ENCODE results near the gene C20orf144.

Gene C20orf144

DNA sequence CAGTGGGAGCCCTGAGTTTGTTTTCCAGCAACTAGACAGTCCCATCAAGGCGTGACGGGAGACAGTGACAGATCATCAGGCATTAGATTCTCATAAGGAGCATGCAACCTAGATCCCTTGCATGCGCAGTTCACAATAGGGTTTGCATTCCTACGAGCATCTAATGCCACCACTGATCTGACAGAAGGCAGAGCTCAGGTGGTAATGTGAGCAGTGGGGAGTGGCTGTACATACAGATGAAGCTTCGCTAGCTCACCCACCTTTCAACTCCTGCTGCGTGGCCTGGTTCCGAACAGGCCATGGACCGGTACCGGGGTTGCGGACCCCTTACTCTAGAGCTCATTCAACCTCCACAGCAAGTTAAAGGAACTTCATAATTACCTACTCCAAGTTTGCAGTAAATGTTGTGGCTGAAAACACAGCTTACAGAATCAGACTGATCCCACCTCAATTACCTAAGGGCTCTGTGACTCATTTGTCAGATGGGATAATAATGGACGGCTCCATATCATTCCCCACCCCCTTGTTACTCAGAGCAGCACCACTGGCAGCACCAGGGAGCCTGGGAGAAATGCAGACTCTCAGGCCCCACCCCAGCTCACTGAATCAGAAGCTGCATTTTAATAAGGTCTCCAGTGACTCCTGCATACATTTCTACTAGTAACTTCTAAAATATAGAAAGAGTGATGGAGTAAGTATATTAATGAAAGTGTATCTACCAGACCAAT lies 42.2 kb downstream of the C20orf144 start:
- Histone ChIP-seq H3K79me1 (ENCODE audit: low read length) (no peaks in the 10 kb centered on the region), H3K23ac (ENCODE audit: low read length) (no peak overlapping the region), H3K4me1 (ENCODE audit: control insufficient read depth, low read depth, low read length) (no peaks in the 10 kb centered on the region), H3K9ac (ENCODE audit: low read length) (no peak overlapping the region), H2BK5ac (ENCODE audit: low read length) (no peak overlapping the region), H4K8ac (ENCODE audit: low read depth, low read length) (no peak overlapping the region), H3K27me3 (ENCODE audit: insufficient read depth, low read length, poor library complexity) (no peaks in the 10 kb centered on the region), H3K56ac (ENCODE audit: low read length) (no peak overlapping the region), H3K4me2 (ENCODE audit: low read length) (no peak overlapping the region), H3K79me2 (ENCODE audit: control insufficient read depth, insufficient read depth, low read length) (no peaks in the 10 kb centered on the region), H3K27ac (ENCODE audit: low read depth, low read length) (no peak overlapping the region), H3K36me3 (ENCODE audit: control insufficient read depth, insufficient read depth, low read length) (no peaks in the 10 kb centered on the region), H3K4ac (ENCODE audit: low read depth, low read length) (no peak overlapping the region), H4K5ac (ENCODE audit: low read length) (no peak overlapping the region), H3K18ac (ENCODE audit: low read length) (no peak overlapping the region), H3K4me3 (ENCODE audit: low read length) (no peak overlapping the region), H2BK120ac (ENCODE audit: low read depth, low read length) (no peak overlapping the region), H2BK15ac (replicated peaks; ENCODE audit: low read depth) (no peak overlapping the region), H2AK5ac (ENCODE audit: low read length) (no peak overlapping the region)
- DNase-seq = no peak
- no CpG with 5 or more reads among the region's 11 CpGs for WGBS (ENCODE audit: extremely low coverage, insufficient coverage, low lambda C conversion rate)

DNA sequence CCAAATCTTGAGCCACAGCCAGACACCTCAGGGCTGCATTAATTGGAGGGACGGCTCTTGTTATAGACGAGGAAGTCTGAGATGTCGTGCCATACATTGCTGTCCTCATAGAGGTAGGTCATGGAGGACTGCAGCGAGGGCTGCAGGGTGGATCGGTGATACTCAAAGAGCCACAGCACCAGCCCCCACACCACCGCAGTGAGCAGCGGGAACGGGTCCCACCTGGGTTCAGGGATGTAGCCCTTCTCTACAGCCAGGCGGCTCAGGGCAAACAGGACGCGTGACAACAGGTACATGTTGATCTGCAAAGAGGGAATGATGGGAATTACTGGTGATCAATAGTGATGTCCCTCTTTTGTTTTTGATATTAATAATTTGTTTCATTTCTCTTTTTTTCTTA lies 45.5 kb downstream of the C20orf144 start:
- DNase-seq = no peak
- H3K79me1 ChIP-seq (ENCODE audit: low read length) = no peaks in the 10 kb centered on the region
- no peak overlapping the region for H3K56ac ChIP-seq (ENCODE audit: low read length)
- no peak overlapping the region for H4K5ac ChIP-seq (ENCODE audit: low read length)
- H2AK5ac ChIP-seq (ENCODE audit: low read length) = no peak overlapping the region
- H3K4me2 ChIP-seq (ENCODE audit: low read length) = no peak overlapping the region
- no peaks in the 10 kb centered on the region for H3K79me2 ChIP-seq (ENCODE audit: control insufficient read depth, insufficient read depth, low read length)
- H4K8ac ChIP-seq (ENCODE audit: low read depth, low read length) = no peak overlapping the region
- H3K18ac ChIP-seq (ENCODE audit: low read length) = no peak overlapping the region
- H3K9ac ChIP-seq (ENCODE audit: low read length) = no peak overlapping the region
- H3K23ac ChIP-seq (ENCODE audit: low read length) = no peak overlapping the region
- no CpG with 5 or more reads among the region's 11 CpGs for WGBS (ENCODE audit: extremely low coverage, insufficient coverage, low lambda C conversion rate)
- no peak overlapping the region for H3K27ac ChIP-seq (ENCODE audit: low read depth, low read length)
- H2BK120ac ChIP-seq (ENCODE audit: low read depth, low read length) = no peak overlapping the region
- no peaks in the 10 kb centered on the region for H3K27me3 ChIP-seq (ENCODE audit: insufficient read depth, low read length, poor library complexity)
- no peaks in the 10 kb centered on the region for H3K4me1 ChIP-seq (ENCODE audit: control insufficient read depth, low read depth, low read length)
- no peak overlapping the region for H3K4me3 ChIP-seq (ENCODE audit: low read length)
- H2BK15ac ChIP-seq (replicated peaks; ENCODE audit: low read depth) = no peak overlapping the region
- H3K4ac ChIP-seq (ENCODE audit: low read depth, low read length) = no peak overlapping the region
- no peak overlapping the region for H2BK5ac ChIP-seq (ENCODE audit: low read length)
- no peaks in the 10 kb centered on the region for H3K36me3 ChIP-seq (ENCODE audit: control insufficient read depth, insufficient read depth, low read length)

DNA sequence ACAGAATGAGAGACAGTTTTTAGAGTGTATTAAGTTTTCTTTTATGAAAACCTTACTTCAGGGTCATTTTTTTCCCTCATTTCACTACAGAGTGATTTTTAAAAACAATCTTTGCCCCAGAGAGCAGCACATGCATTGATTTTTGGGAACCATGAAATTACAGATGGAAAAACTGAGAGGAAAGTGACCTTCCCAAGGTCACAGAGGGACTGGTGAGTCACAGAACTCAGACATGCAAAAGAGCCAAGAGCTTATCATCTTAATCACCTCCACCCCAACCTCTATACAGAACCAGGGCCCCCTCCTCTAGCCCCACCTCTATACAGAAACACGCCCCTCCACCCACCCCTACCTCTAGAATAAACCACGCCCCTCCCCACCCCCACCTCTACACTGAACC lies 47.3 kb downstream of the C20orf144 start:
- no peak overlapping the region for H2BK15ac ChIP-seq (replicated peaks; ENCODE audit: low read depth)
- no peak overlapping the region for H3K27ac ChIP-seq (ENCODE audit: low read depth, low read length)
- no peak overlapping the region for H3K18ac ChIP-seq (ENCODE audit: low read length)
- WGBS (ENCODE audit: extremely low coverage, insufficient coverage, low lambda C conversion rate) = no CpG with 5 or more reads among the region's 2 CpGs
- no peak overlapping the region for H3K4me2 ChIP-seq (ENCODE audit: low read length)
- H3K79me2 ChIP-seq (ENCODE audit: control insufficient read depth, insufficient read depth, low read length) = no peaks in the 10 kb centered on the region
- no peak overlapping the region for H3K4ac ChIP-seq (ENCODE audit: low read depth, low read length)
- H3K36me3 ChIP-seq (ENCODE audit: control insufficient read depth, insufficient read depth, low read length) = no peaks in the 10 kb centered on the region
- H2BK120ac ChIP-seq (ENCODE audit: low read depth, low read length) = no peak overlapping the region
- no peak overlapping the region for H4K5ac ChIP-seq (ENCODE audit: low read length)
- H3K56ac ChIP-seq (ENCODE audit: low read length) = no peak overlapping the region
- no peak overlapping the region for H2BK5ac ChIP-seq (ENCODE audit: low read length)
- no peak overlapping the region for H3K9ac ChIP-seq (ENCODE audit: low read length)
- H3K27me3 ChIP-seq (ENCODE audit: insufficient read depth, low read length, poor library complexity) = no peaks in the 10 kb centered on the region
- no peak overlapping the region for H2AK5ac ChIP-seq (ENCODE audit: low read length)
- no peaks in the 10 kb centered on the region for H3K79me1 ChIP-seq (ENCODE audit: low read length)
- H4K8ac ChIP-seq (ENCODE audit: low read depth, low read length) = no peak overlapping the region
- no peak overlapping the region for H3K4me3 ChIP-seq (ENCODE audit: low read length)
- H3K23ac ChIP-seq (ENCODE audit: low read length) = no peak overlapping the region
- peak; percentile 34 for DNase-seq
- H3K4me1 ChIP-seq (ENCODE audit: control insufficient read depth, low read depth, low read length) = no peaks in the 10 kb centered on the region

- no peak overlapping the region for H2BK15ac ChIP-seq (replicated peaks; ENCODE audit: low read depth)
- no peak overlapping the region for H3K56ac ChIP-seq (ENCODE audit: low read length)
- no peak overlapping the region for H4K8ac ChIP-seq (ENCODE audit: low read depth, low read length)
- no peaks in the 10 kb centered on the region for H3K36me3 ChIP-seq (ENCODE audit: control insufficient read depth, insufficient read depth, low read length)
- no peak overlapping the region for H3K4me3 ChIP-seq (ENCODE audit: low read length)
- no peak overlapping the region for H4K5ac ChIP-seq (ENCODE audit: low read length)
- H3K27me3 ChIP-seq (ENCODE audit: insufficient read depth, low read length, poor library complexity) = no peaks in the 10 kb centered on the region
- no peaks in the 10 kb centered on the region for H3K79me2 ChIP-seq (ENCODE audit: control insufficient read depth, insufficient read depth, low read length)
- H3K4me2 ChIP-seq (ENCODE audit: low read length) = no peak overlapping the region
- DNase-seq = peak; percentile 49
- WGBS (ENCODE audit: extremely low coverage, insufficient coverage, low lambda C conversion rate) = 100% methylated on average over 4 of the region's 16 CpGs
- H2AK5ac ChIP-seq (ENCODE audit: low read length) = no peak overlapping the region
- no peak overlapping the region for H3K27ac ChIP-seq (ENCODE audit: low read depth, low read length)
- no peak overlapping the region for H3K4ac ChIP-seq (ENCODE audit: low read depth, low read length)
- H2BK120ac ChIP-seq (ENCODE audit: low read depth, low read length) = no peak overlapping the region
- H3K23ac ChIP-seq (ENCODE audit: low read length) = no peak overlapping the region
- no peak overlapping the region for H2BK5ac ChIP-seq (ENCODE audit: low read length)
- no peak overlapping the region for H3K18ac ChIP-seq (ENCODE audit: low read length)
- H3K79me1 ChIP-seq (ENCODE audit: low read length) = no peaks in the 10 kb centered on the region
- H3K4me1 ChIP-seq (ENCODE audit: control insufficient read depth, low read depth, low read length) = no peaks in the 10 kb centered on the region
- H3K9ac ChIP-seq (ENCODE audit: low read length) = no peak overlapping the region
These were observed 47.9 kb downstream of the C20orf144 start for GRCh38 chr20:33709905-33710541.

DNA sequence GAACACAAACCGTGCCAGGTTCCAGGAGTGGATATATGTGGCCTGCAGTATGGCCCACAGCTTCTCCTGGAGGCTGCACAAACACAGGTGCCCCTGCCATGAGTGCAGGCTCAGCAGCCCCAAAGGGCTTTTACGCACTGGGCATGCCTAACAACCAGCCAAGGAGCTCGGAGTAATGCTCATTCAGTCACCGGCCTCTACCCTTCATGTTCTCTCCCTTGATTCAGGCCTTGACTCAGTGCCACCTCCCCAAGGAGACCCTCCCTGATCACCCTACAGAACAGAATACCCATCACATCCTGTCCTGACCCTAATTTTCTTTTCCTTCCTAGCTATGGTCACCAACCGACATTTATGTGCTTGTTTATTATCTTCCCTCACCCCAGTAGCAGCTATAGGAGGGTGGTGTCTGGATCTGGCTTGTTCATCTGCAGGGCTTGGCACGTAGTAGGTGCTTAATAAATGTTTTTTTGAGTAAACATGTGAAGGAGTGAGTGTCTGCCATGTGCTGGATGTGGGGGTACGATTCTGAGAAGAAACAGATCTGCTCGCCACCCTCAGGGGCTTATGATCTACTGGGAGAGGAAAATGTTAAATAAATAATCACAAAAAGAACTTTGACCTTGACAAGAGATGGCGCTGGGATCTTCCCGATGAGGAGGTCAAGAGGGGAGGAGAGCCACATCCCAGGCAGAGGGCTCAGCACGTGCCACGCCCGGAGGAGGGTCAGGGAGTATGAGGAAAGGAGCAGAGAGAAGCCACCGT lies 48.7 kb downstream of the C20orf144 start:
- Histone ChIP-seq H3K4me3 (ENCODE audit: low read length) (no peak overlapping the region), H2BK120ac (ENCODE audit: low read depth, low read length) (no peak overlapping the region), H3K18ac (ENCODE audit: low read length) (no peak overlapping the region), H4K8ac (ENCODE audit: low read depth, low read length) (no peak overlapping the region), H2BK15ac (replicated peaks; ENCODE audit: low read depth) (no peak overlapping the region), H3K4me2 (ENCODE audit: low read length) (no peak overlapping the region), H3K9ac (ENCODE audit: low read length) (no peak overlapping the region), H3K79me2 (ENCODE audit: control insufficient read depth, insufficient read depth, low read length) (no peaks in the 10 kb centered on the region), H3K4me1 (ENCODE audit: control insufficient read depth, low read depth, low read length) (no peaks in the 10 kb centered on the region), H3K23ac (ENCODE audit: low read length) (no peak overlapping the region), H4K5ac (ENCODE audit: low read length) (no peak overlapping the region), H2BK5ac (ENCODE audit: low read length) (no peak overlapping the region), H3K36me3 (ENCODE audit: control insufficient read depth, insufficient read depth, low read length) (no peaks in the 10 kb centered on the region), H3K4ac (ENCODE audit: low read depth, low read length) (no peak overlapping the region), H3K27me3 (ENCODE audit: insufficient read depth, low read length, poor library complexity) (no peaks in the 10 kb centered on the region), H3K27ac (ENCODE audit: low read depth, low read length) (no peak overlapping the region), H3K79me1 (ENCODE audit: low read length) (no peaks in the 10 kb centered on the region), H2AK5ac (ENCODE audit: low read length) (no peak overlapping the region), H3K56ac (ENCODE audit: low read length) (no peak overlapping the region)
- DNase-seq = no peak
- no CpG with 5 or more reads among the region's 14 CpGs for WGBS (ENCODE audit: extremely low coverage, insufficient coverage, low lambda C conversion rate)

All from mesendoderm (in vitro differentiated cells).